GM12865 (cell line): ENCODE data around the gene PLXNA2.

ENCODE experiments used
- DNase-seq: peaks from one replicate; pipeline ENCODE4 v3.0.0; 2010; ENCODE audit warnings: low read depth
- H3K4me3 ChIP-seq: 2 replicates; pipeline ENCODE4 v1.5.1; 2011; ENCODE audit warnings: mild to moderate bottlenecking, low read depth, low read length, control low read depth
- CTCF ChIP-seq: IDR thresholded peaks from 2 replicates; pipeline ENCODE4 v1.5.1; 2011; ENCODE audit warnings: low read length, control low read depth, low read depth, inconsistent platforms; ENCODE audit not compliant: insufficient read depth; ENCODE audit errors: missing control alignments

Gene PLXNA2

GRCh38 chr1:208215393-208215792, 28.8 kb downstream of the PLXNA2 start:
- no peak for TF ChIP-seq CTCF
- H3K4me3 ChIP-seq = no peak overlapping the region
- no peak for DNase-seq

DNA sequence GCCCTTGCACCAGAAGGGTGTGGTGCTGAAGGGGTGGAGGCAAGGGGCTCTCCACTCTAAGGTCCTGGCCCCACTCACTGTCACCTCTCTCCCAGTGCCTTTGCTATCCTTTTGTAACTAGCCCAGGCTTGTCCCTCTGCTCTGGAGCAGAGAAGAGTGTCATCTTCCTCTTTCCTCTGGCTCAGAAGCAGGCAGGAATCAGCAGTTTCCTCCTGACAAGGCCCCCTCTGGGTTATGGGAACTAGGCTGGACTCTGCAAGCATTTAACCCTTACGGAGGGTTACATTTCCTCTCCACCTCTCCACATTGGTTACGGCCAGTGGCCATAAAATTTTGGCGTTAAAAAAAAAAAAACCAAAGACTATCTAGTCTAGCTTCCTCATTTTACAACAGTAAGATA, 30.4 kb downstream of the PLXNA2 start:
- DNase-seq = no peak
- no peak for TF ChIP-seq CTCF
- no peak overlapping the region for H3K4me3 ChIP-seq

- TF ChIP-seq CTCF = no peak
- no peak overlapping the region for H3K4me3 ChIP-seq
- no peak for DNase-seq
Measured at GRCh38 chr1:208212893-208213292, 31.3 kb downstream of the PLXNA2 start.

GRCh38 chr1:208211921-208212843, 32.0 kb downstream of the PLXNA2 start:
- no peak for TF ChIP-seq CTCF
- no peak for DNase-seq
- no peak overlapping the region for H3K4me3 ChIP-seq

GRCh38 chr1:208209896-208210589, 34.1 kb downstream of the PLXNA2 start:
- no peak for DNase-seq
- H3K4me3 ChIP-seq = no peak overlapping the region
- TF ChIP-seq CTCF = no peak

- no peak overlapping the region for H3K4me3 ChIP-seq
- DNase-seq = no peak
- TF ChIP-seq CTCF = no peak
Measured at GRCh38 chr1:208209286-208209685, 34.9 kb downstream of the PLXNA2 start.
